Thoracic aorta (tissue), 2 donors: ENCODE data around the gene GORASP1. TPM values are rescaled to one million over a fixed set of nuclear protein-coding genes. Genes with fewer than 3 reads are reported as not detected.

ENCODE experiments used
- ATAC-seq: fragments of 150-250 bp; one replicate; pipeline ENCODE4 v1.8.0; 2017; ENCODE audit warnings: low read depth; ENCODE audit not compliant: insufficient number of reproducible peaks, low FRiP score
- DNase-seq: peaks from one replicate; pipeline ENCODE4 v3.0.0-alpha.2; 2020; ENCODE audit warnings: low spot score
- H3K27ac ChIP-seq, 2 donors: fragments of 200-600 bp; sonication (generic); 1 replicate in 1 of 2; 2 replicates in 1 of 2; pipeline ENCODE4 v1.5.1; 2016; ENCODE audit warnings: mild to moderate bottlenecking in 2 of 2, moderate library complexity in 2 of 2
- H3K27me3 ChIP-seq: fragments of 200-600 bp; sonication (generic); replicated peaks from 2 replicates; pipeline ENCODE4 v1.6.0; 2016; ENCODE audit warnings: mild to moderate bottlenecking; ENCODE audit not compliant: insufficient read depth
- H3K36me3 ChIP-seq: fragments of 200-600 bp; sonication (generic); one replicate; pipeline ENCODE4 v1.5.1; 2016
- H3K4me1 ChIP-seq, 2 donors: fragments of 200-600 bp; sonication (generic); 1 replicate in 1 of 2; 2 replicates in 1 of 2; pipeline versions ENCODE4 v1.5.1 to v1.6.0; 2016; ENCODE audit warnings: low read depth in 2 of 2, mild to moderate bottlenecking in 1 of 2; ENCODE audit not compliant: control insufficient read depth in 1 of 2
- H3K4me3 ChIP-seq: fragments of 200-600 bp; sonication (generic); 2 replicates; pipeline ENCODE4 v1.5.1; 2016; ENCODE audit warnings: mild to moderate bottlenecking
- H3K9me3 ChIP-seq: fragments of 200-600 bp; sonication (generic); 2 replicates; pipeline ENCODE4 v1.5.1; 2016
- total RNA-seq, 2 donors: library from RNA; depleted of rRNA; stranded (reverse); fragments of >200 nt; gene quantifications; one replicate each; pipeline versions ENCODE4 v1.1.0 to v1.2.3, GENCODE V29; 2016
- TF ChIP-seq, protein P1 (sequence below): fragments of 200-600 bp; sonication (generic); IDR thresholded peaks from one replicate; pipeline ENCODE4 v1.5.1; 2019; ENCODE audit warnings: antibody characterized with exemption

Gene GORASP1
- total RNA-seq, 2 donors from 2014 or later: 59.3 to 84.6 TPM

DNA sequence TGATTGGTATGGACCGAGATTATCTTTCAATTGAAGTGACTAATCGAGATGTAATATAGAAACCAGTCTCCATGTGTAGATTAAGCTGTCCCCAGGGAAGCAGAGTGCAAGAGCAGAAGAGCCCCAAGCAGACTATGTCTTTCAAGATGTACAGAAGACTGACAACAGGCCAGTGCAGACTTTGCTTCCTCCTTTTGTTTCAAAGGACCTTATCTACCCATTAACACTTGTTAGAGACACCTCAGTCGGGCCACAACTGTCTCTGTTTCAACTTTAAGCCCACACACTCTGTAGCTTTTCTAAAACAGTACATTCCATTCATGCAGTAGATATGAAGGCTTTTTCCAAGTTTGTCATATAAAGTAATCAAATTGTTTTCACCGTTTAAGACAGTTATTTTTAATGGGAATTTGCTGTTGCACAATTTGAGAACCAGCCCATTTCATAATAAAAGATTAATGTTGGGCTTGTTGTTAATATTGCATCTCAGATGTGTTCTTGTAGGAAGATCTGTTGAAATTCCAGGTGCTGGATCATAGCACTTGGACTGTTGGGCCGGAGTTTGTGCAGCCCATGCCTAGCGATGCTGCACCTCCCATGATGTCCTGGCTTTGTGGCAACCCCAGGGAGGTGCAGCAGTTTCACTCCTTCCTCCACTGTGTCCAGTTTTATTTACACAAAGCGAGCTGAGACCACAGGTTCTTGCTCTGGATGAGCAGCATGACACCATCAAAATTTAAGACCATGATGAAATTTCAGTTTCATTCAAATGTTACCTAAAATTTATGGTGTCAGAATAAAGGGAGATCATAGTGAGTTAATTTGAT lies 12.4 kb downstream of the GORASP1 start:
- no peaks in the 10 kb centered on the region for H3K27me3 ChIP-seq
- no peak for ATAC-seq
- TF ChIP-seq, protein P1, sequence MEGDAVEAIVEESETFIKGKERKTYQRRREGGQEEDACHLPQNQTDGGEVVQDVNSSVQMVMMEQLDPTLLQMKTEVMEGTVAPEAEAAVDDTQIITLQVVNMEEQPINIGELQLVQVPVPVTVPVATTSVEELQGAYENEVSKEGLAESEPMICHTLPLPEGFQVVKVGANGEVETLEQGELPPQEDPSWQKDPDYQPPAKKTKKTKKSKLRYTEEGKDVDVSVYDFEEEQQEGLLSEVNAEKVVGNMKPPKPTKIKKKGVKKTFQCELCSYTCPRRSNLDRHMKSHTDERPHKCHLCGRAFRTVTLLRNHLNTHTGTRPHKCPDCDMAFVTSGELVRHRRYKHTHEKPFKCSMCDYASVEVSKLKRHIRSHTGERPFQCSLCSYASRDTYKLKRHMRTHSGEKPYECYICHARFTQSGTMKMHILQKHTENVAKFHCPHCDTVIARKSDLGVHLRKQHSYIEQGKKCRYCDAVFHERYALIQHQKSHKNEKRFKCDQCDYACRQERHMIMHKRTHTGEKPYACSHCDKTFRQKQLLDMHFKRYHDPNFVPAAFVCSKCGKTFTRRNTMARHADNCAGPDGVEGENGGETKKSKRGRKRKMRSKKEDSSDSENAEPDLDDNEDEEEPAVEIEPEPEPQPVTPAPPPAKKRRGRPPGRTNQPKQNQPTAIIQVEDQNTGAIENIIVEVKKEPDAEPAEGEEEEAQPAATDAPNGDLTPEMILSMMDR: no peak
- no peaks in the 10 kb centered on the region for H3K9me3 ChIP-seq
- H3K27ac ChIP-seq: no peak overlapping the region
- no peak overlapping the region for H3K4me3 ChIP-seq
- DNase-seq: no peak
- no peaks in the 10 kb centered on the region for H3K4me1 ChIP-seq
- H3K36me3 ChIP-seq: peaks cover 67% of the 10 kb centered on the region

DNA sequence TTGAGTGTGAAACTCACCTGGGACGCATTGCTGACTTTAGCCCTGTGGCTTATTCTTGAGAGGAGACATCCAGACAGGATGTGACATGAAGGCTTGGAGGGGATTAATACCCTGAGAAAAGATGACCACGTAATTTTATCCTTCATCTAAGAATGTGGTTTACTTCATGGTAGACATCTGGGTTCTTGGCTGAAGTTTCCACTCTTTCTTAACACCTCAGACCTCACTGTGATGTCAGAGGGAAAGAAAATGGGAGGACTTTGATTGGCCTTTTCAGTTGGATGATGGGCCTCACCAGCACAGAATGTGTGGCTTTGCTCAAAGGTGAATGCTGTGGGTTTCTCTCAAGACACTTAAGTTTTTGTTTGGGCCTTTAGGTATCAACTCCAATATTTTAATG lies 16.5 kb downstream of the GORASP1 start:
- no peaks in the 10 kb centered on the region for H3K9me3 ChIP-seq
- H3K4me1 ChIP-seq: no peaks in the 10 kb centered on the region
- peaks cover 63% of the 10 kb centered on the region for H3K36me3 ChIP-seq
- DNase-seq (no peak), ATAC-seq (no peak)
- TF ChIP-seq, protein P1: no peak
- H3K4me3 ChIP-seq: no peak overlapping the region
- no peaks in the 10 kb centered on the region for H3K27me3 ChIP-seq
- H3K27ac ChIP-seq: no peak overlapping the region

DNA sequence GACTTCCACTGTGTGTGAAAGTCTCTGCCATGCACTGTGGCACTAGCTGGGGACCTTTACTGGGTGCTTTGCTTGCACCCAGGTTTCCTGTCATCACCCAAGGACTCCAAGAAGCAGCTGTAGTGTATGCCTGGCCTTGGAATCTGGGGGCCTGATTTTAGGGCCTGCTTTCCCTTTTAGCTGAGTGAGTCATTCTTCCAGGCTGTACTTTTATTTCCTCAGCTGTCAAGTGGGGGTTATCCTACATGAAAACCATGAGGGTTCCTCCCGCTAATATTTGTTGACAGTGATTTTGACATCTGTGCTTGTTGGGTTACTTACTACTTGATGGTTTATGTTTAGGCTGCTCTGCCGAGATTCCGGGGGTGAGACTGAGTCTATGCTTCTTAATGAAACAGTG lies 18.5 kb downstream of the GORASP1 start:
- no peaks in the 10 kb centered on the region for H3K9me3 ChIP-seq
- H3K27ac ChIP-seq: no peak overlapping the region
- DNase-seq: no peak
- TF ChIP-seq, protein P1: no peak
- ATAC-seq: no peak
- H3K27me3 ChIP-seq: no peaks in the 10 kb centered on the region
- H3K4me1 ChIP-seq: no peaks in the 10 kb centered on the region
- no peak overlapping the region for H3K4me3 ChIP-seq
- peaks cover 48% of the 10 kb centered on the region for H3K36me3 ChIP-seq

DNA sequence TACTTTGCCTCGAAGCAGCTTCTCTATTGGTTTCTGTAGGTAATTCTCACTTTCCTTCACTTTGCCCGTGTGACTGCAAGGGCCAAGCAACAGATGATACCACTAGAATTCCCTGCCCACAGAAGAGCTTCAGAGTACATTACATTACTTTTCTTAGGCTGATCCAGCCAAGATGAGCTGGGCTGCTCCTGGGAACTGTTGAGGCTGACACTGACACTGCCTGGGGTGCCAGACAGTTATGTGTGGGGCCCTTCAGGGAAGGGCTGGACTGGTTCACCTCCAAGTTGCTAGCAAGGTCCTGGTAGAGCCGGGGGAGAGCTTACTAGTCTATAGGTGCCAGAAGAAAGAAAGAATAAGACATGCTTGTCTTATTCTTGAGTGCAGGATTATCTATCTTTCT lies 19.0 kb downstream of the GORASP1 start:
- H3K9me3 ChIP-seq: no peaks in the 10 kb centered on the region
- TF ChIP-seq, protein P1: no peak
- no peak for ATAC-seq
- no peak overlapping the region for H3K4me3 ChIP-seq
- no peaks in the 10 kb centered on the region for H3K27me3 ChIP-seq
- H3K36me3 ChIP-seq: peaks cover 47% of the 10 kb centered on the region
- no peak for DNase-seq
- no peaks in the 10 kb centered on the region for H3K4me1 ChIP-seq
- no peak overlapping the region for H3K27ac ChIP-seq

DNA sequence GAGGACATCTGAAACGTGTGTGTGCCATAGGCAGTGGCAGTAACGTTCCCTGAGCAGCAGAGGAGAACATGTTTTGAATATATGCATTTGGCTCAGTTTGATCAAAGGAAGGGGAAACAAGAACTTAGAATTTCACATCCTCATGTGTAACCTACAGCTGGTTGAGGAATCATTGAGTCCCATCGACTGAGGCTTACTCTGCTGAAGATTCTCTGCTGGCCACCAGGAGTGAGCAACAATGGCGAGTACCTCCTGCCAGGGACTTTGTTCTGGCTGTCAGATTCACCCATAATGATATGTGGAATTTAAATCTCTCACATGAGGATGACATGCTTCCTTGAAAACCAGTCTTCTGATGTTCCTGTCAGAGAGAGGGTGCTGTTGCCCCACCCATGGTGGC lies 21.3 kb downstream of the GORASP1 start:
- Histone ChIP-seq H3K36me3 (peaks cover 39% of the 10 kb centered on the region), H3K4me3 (no peak overlapping the region), H3K9me3 (no peaks in the 10 kb centered on the region), H3K27me3 (no peaks in the 10 kb centered on the region), H3K27ac (no peak overlapping the region), H3K4me1 (no peaks in the 10 kb centered on the region)
- TF ChIP-seq, protein P1: no peak
- no peak for DNase-seq
- ATAC-seq: no peak
